Activated CD4-positive, alpha-beta T cell treated with anti-CD3 and anti-CD28 coated beads, Interleukin-2, amount 50 U/mL, for 4 hours (primary cell): ENCODE data around the gene KSR1.

Experiments
- DNase-seq, 2 experiments: peaks; one replicate each; pipeline ENCODE4 v3.0.0-alpha.2; 2020

KSR1 gene

GRCh38 chr17:27575096-27575911, 119.1 kb downstream of the KSR1 start:
- no peak for DNase-seq

- DNase-seq: no peak
Observed at GRCh38 chr17:27575912-27576252, 119.6 kb downstream of the KSR1 start.

- DNase-seq: no peak
Observed at GRCh38 chr17:27576477-27577083, 120.3 kb downstream of the KSR1 start.

- DNase-seq: no peak
Observed at GRCh38 chr17:27577121-27577761, 121.0 kb downstream of the KSR1 start.

GRCh38 chr17:27577884-27578717, 121.9 kb downstream of the KSR1 start:
- no peak for DNase-seq

GRCh38 chr17:27578718-27579085, 122.5 kb downstream of the KSR1 start:
- DNase-seq: peak in 1 of 2 experiments; percentile 14

- DNase-seq: no peak
Observed at GRCh38 chr17:27579304-27579703, 123.1 kb downstream of the KSR1 start.

GRCh38 chr17:27579897-27580321, 123.7 kb downstream of the KSR1 start:
- DNase-seq: no peak

- DNase-seq: no peak
Observed at GRCh38 chr17:27581016-27581415, 124.8 kb downstream of the KSR1 start.

GRCh38 chr17:27582696-27583095, 126.4 kb downstream of the KSR1 start:
- no peak for DNase-seq

- no peak for DNase-seq
Observed at GRCh38 chr17:27585153-27585681, 129.0 kb downstream of the KSR1 start.

- DNase-seq: no peak
Observed at GRCh38 chr17:27585792-27586191, 129.5 kb downstream of the KSR1 start.

- DNase-seq: no peak
Observed at GRCh38 chr17:27586203-27586721, 130.0 kb downstream of the KSR1 start.

- DNase-seq: no peak
Observed at GRCh38 chr17:27588354-27588753, 132.1 kb downstream of the KSR1 start.

GRCh38 chr17:27590864-27591263, 134.6 kb downstream of the KSR1 start:
- no peak for DNase-seq

GRCh38 chr17:27591986-27592385, 135.7 kb downstream of the KSR1 start:
- no peak for DNase-seq

GRCh38 chr17:27593232-27593856, 137.1 kb downstream of the KSR1 start:
- no peak for DNase-seq

- DNase-seq: no peak
Observed at GRCh38 chr17:27593857-27594255, 137.6 kb downstream of the KSR1 start.

- DNase-seq: no peak
Observed at GRCh38 chr17:27595208-27595607, 139.0 kb downstream of the KSR1 start.

GRCh38 chr17:27596096-27596495, 139.8 kb downstream of the KSR1 start:
- DNase-seq: no peak

- no peak for DNase-seq
Observed at GRCh38 chr17:27596566-27597187, 140.4 kb downstream of the KSR1 start.

- DNase-seq: no peak
Observed at GRCh38 chr17:27597188-27597580, 140.9 kb downstream of the KSR1 start.
